K562 (cell line): Measurements from ENCODE around the gene WDFY2.

ENCODE experiments used
- ATF2 ChIP-seq: sonication (generic); formaldehyde crosslinking; IDR thresholded peaks from 2 replicates; pipeline ENCODE4 v1.8.1; 2022; ENCODE audit warnings: missing genetic modification reagents
- CBFA2T3 ChIP-seq: fragments of 450-650 bp; IDR thresholded peaks from 2 replicates; pipeline ENCODE4 v1.6.1; 2017
- ETS1 ChIP-seq: conservative IDR thresholded peaks from 2 replicates; pipeline ENCODE4 v1.6.1; 2011; ENCODE audit warnings: low read depth, mild to moderate bottlenecking, low read length; ENCODE audit not compliant: control insufficient read depth
- POLR2A ChIP-seq: fragments of 450-650 bp; conservative IDR thresholded peaks from 2 replicates; pipeline ENCODE4 v1.6.1; 2016
- REST ChIP-seq, 2 experiments: fragments of 450-650 bp; formaldehyde crosslinking in 1 of 2; IDR thresholded peaks; 2 replicates each; pipeline versions ENCODE4 v1.4.0 to v1.6.1; 2014 to 2020; ENCODE audit warnings: mild to moderate bottlenecking in 2 of 2, borderline replicate concordance in 1 of 2, low read depth in 1 of 2
- YY1 ChIP-seq, 3 experiments: IDR thresholded peaks; 2 replicates each; pipeline ENCODE4 v1.6.1; 2011; ENCODE audit warnings: low read length in 2 of 3, mild to moderate bottlenecking in 2 of 3, moderate library complexity in 2 of 3, borderline replicate concordance in 1 of 3, control low read depth in 1 of 3, low read depth in 1 of 3; ENCODE audit not compliant: insufficient read depth in 3 of 3, insufficient replicate concordance in 2 of 3, control insufficient read depth in 1 of 3, insufficient read length in 1 of 3; ENCODE audit errors: extremely low read depth in 1 of 3

- TF ChIP-seq YY1 (IDR thresholded peaks at IDR 0.05; ENCODE audit: borderline replicate concordance in 1 of 3, control insufficient read depth in 1 of 3, extremely low read depth in 1 of 3, insufficient read depth in 3 of 3, insufficient read length in 1 of 3, insufficient replicate concordance in 2 of 3, low read depth in 1 of 3, low read length in 2 of 3) (no peak), ATF2 (no peak), REST (IDR thresholded peaks at IDR 0.05; ENCODE audit: borderline replicate concordance) (no peak), REST (CRISPR knock-in tag; IDR thresholded peaks at IDR 0.05; ENCODE audit: low read depth) (no peak), CBFA2T3 (no peak), ETS1 (no peak), POLR2A (no peak)
These were observed 88.9 kb downstream of the WDFY2 start for GRCh38 chr13:51673165-51673564.
